Astrocyte (in vitro differentiated cells and primary cell): ENCODE measurements around the gene PCBP3. TPM values are rescaled to one million over a fixed set of nuclear protein-coding genes. Genes with fewer than 3 reads are reported as not detected.

ENCODE experiments used
- DNase-seq: peaks from one replicate; pipeline ENCODE4 v3.0.0-alpha.2; 2010; ENCODE audit warnings: low read depth
- FAIRE-seq: peaks from 2 replicates; lab custom pipeline; 2011; peaks lifted over from hg19 to GRCh38; lab: Jason Lieb, UNC
- H2AFZ ChIP-seq: 2 replicates; pipeline ENCODE4 v1.6.0; 2012; ENCODE audit warnings: low read depth, low read length, inconsistent platforms
- H3K27ac ChIP-seq: 2 replicates; pipeline ENCODE4 v1.5.1; 2011; ENCODE audit warnings: low read depth, low read length, inconsistent platforms
- H3K27me3 ChIP-seq: 2 replicates; pipeline ENCODE4 v1.6.0; 2011; ENCODE audit warnings: low read length, inconsistent platforms; ENCODE audit not compliant: insufficient read depth
- H3K36me3 ChIP-seq: 2 replicates; pipeline ENCODE4 v1.5.1; 2011; ENCODE audit warnings: low read length, inconsistent platforms; ENCODE audit not compliant: insufficient read depth
- H3K4me1 ChIP-seq: 2 replicates; pipeline ENCODE4 v1.5.1; 2011; ENCODE audit warnings: low read length, inconsistent platforms; ENCODE audit not compliant: insufficient read depth
- H3K4me2 ChIP-seq: 2 replicates; pipeline ENCODE4 v1.6.0; 2012; ENCODE audit warnings: low read length, inconsistent platforms
- H3K4me3 ChIP-seq: 2 replicates; pipeline ENCODE4 v1.5.1; 2011; ENCODE audit warnings: low read depth, mild to moderate bottlenecking, low read length, inconsistent platforms; ENCODE audit not compliant: insufficient read depth
- H3K79me2 ChIP-seq: 2 replicates; pipeline ENCODE4 v1.6.0; 2012; ENCODE audit warnings: mild to moderate bottlenecking, low read length, inconsistent platforms; ENCODE audit not compliant: insufficient read depth
- H3K9ac ChIP-seq: 2 replicates; pipeline ENCODE4 v1.6.0; 2012; ENCODE audit warnings: mild to moderate bottlenecking, low read length, inconsistent platforms
- H3K9me3 ChIP-seq: 2 replicates; pipeline ENCODE4 v1.5.1; 2012; ENCODE audit warnings: low read depth, mild to moderate bottlenecking, low read length, inconsistent platforms; ENCODE audit not compliant: insufficient read depth
- H4K20me1 ChIP-seq: 2 replicates; pipeline ENCODE4 v1.6.0; 2012; ENCODE audit warnings: low read length, inconsistent platforms; ENCODE audit not compliant: insufficient read depth
- H3K27ac Mint-ChIP-seq: one replicate; pipeline ENCODE4 v1.8.0; 2021; ENCODE audit warnings: mild to moderate bottlenecking, mixed read lengths; ENCODE audit not compliant: unreplicated experiment
- H3K27me3 Mint-ChIP-seq: one replicate; pipeline ENCODE4 v1.8.0; 2021; ENCODE audit warnings: low read depth, mixed read lengths; ENCODE audit not compliant: unreplicated experiment
- H3K36me3 Mint-ChIP-seq: one replicate; pipeline ENCODE4 v1.8.0; 2021; ENCODE audit warnings: low read depth, mixed read lengths; ENCODE audit not compliant: unreplicated experiment
- H3K4me1 Mint-ChIP-seq: one replicate; pipeline ENCODE4 v1.8.0; 2021; ENCODE audit warnings: low read depth, mixed read lengths; ENCODE audit not compliant: unreplicated experiment
- H3K4me3 Mint-ChIP-seq: one replicate; pipeline ENCODE4 v1.8.0; 2021; ENCODE audit warnings: mild to moderate bottlenecking, moderate library complexity, mixed read lengths; ENCODE audit not compliant: unreplicated experiment
- H3K9me3 Mint-ChIP-seq: one replicate; pipeline ENCODE4 v1.8.0; 2021; ENCODE audit warnings: mild to moderate bottlenecking, mixed read lengths; ENCODE audit not compliant: unreplicated experiment
- CTCF ChIP-seq: IDR thresholded peaks from 2 replicates; pipeline ENCODE4 v1.5.1; 2011; ENCODE audit warnings: low read depth, mild to moderate bottlenecking, inconsistent platforms, low read length, moderate library complexity; ENCODE audit not compliant: insufficient read depth
- EZH2 ChIP-seq: IDR thresholded peaks from 2 replicates; pipeline ENCODE4 v1.6.1; 2012; ENCODE audit warnings: mild to moderate bottlenecking, low read length, inconsistent platforms; ENCODE audit not compliant: insufficient read depth
- total RNA-seq: library from RNA; stranded (reverse); gene quantifications from 2 replicates; pipeline ENCODE4 v1.2.1, GENCODE V29; 2021

Gene PCBP3
- total RNA-seq, 1 donor from 2014 or later = 1.8 TPM

- H3K27ac Mint-ChIP-seq = no peak overlapping the region
- no peak overlapping the region for H3K4me2 ChIP-seq
- no peak overlapping the region for H3K9ac ChIP-seq
- no peak overlapping the region for H2AFZ ChIP-seq
- H3K27me3 ChIP-seq = no peaks in the 10 kb centered on the region
- no peaks in the 10 kb centered on the region for H4K20me1 ChIP-seq
- H3K9me3 Mint-ChIP-seq = no peaks in the 10 kb centered on the region
- H3K4me1 Mint-ChIP-seq = peaks cover 14% of the 10 kb centered on the region
- H3K36me3 ChIP-seq = no peaks in the 10 kb centered on the region
- H3K4me3 Mint-ChIP-seq = no peak overlapping the region
- H3K9me3 ChIP-seq = no peaks in the 10 kb centered on the region
- FAIRE-seq = no peak
- peaks cover 15% of the 10 kb centered on the region for H3K4me1 ChIP-seq
- H3K36me3 Mint-ChIP-seq = no peaks in the 10 kb centered on the region
- no peak for DNase-seq
- H3K4me3 ChIP-seq = no peak overlapping the region
- H3K79me2 ChIP-seq = no peaks in the 10 kb centered on the region
- TF ChIP-seq EZH2 (no peak), CTCF (no peak)
- no peak overlapping the region for H3K27ac ChIP-seq
- peaks cover 13% of the 10 kb centered on the region for H3K27me3 Mint-ChIP-seq
These were observed 216.3 kb downstream of the PCBP3 start for GRCh38 chr21:45859762-45860357.

- FAIRE-seq = no peak
- DNase-seq = no peak
- H3K79me2 ChIP-seq = no peaks in the 10 kb centered on the region
These were observed 217.1 kb downstream of the PCBP3 start for GRCh38 chr21:45860493-45861155.

More at GRCh38 chr21:45860493-45861155, 217.1 kb downstream of the PCBP3 start:
- Mint-ChIP-seq H3K9me3 (no peaks in the 10 kb centered on the region), H3K36me3 (no peaks in the 10 kb centered on the region), H3K27ac (no peak overlapping the region), H3K4me1 (peaks cover 18% of the 10 kb centered on the region), H3K27me3 (peaks cover 13% of the 10 kb centered on the region), H3K4me3 (no peak overlapping the region)
- Histone ChIP-seq H3K4me1 (peaks cover 19% of the 10 kb centered on the region), H3K27ac (no peak overlapping the region), H2AFZ (no peak overlapping the region), H3K4me2 (no peak overlapping the region), H3K27me3 (no peaks in the 10 kb centered on the region), H3K4me3 (no peak overlapping the region), H4K20me1 (no peaks in the 10 kb centered on the region), H3K9me3 (no peaks in the 10 kb centered on the region), H3K36me3 (no peaks in the 10 kb centered on the region), H3K9ac (no peak overlapping the region)
- TF ChIP-seq EZH2 = no peak
- no peak for TF ChIP-seq CTCF
